ENCODE data around the gene EFCAB6. TPM values are rescaled to one million over a fixed set of nuclear protein-coding genes. Genes with fewer than 3 reads are reported as not detected.

EFCAB6 gene
- total and polyA plus RNA-seq, 4 donors: 0.14 to 2.1 (median 0.53) TPM

DNA sequence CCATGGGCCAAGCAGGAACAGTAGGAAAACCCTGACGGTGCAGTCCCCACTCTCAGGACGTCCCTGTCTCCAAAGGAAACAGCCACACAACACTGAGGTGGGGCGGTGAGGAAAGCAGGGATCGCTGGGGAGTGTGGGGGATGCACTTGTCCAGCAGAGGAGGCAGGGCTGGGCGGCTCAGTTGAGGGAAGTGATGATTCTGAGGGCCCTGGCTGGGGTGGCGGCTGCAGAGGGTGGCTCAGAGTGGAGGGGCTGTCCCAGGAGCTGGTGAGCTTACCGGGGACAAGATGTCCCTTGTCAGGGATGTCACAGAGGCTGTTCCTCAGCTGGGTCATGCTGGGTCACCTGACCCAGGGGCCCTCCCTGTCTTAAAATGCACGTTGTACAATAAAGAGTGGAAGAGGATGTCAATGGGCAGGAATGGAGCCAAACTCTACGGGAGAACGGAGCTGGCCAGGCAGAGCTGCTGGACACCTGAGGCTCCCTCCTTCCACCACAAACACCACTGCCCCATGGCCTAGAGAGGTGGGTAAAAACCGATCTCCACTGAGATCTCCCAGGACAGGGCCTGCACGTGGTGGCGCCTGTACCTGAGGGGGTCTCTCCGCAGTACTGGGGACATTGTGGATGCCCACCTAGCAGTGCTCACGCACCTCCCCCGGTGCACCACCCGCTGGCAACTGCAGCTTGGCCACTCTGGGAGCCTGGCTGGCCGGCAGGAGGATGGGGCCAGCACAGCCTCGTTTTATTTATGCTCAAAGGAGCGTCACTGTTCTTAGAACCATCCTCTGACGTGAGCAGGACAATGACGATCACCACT, 9.7 kb upstream of the EFCAB6 start:
- H3K27ac ChIP-seq (ENCODE audit: low read depth in 1 of 2, low read length in 2 of 2): no peak overlapping the region
- H3K9me3 ChIP-seq (ENCODE audit: control insufficient read depth in 4 of 4, low read length in 3 of 4): no peaks in the 10 kb centered on the region
- no peak overlapping the region for H3K9ac ChIP-seq (ENCODE audit: low read depth in 1 of 2, low read length in 2 of 2)
- no peaks in the 10 kb centered on the region for H3K36me3 ChIP-seq (ENCODE audit: control insufficient read depth in 4 of 4, insufficient read depth in 3 of 4, low read depth in 1 of 4, low read length in 3 of 4)
- H3K27me3 ChIP-seq (ENCODE audit: control insufficient read depth in 4 of 4, insufficient read depth in 4 of 4, low read length in 3 of 4): no peaks in the 10 kb centered on the region
- no peak for TF ChIP-seq GABPA (IDR thresholded peaks at IDR 0.05 in 1 of 2, conservative IDR thresholded peaks at IDR 0.05 in 1 of 2)
- no peak for TF ChIP-seq YY1 (IDR thresholded peaks at IDR 0.05)
- TF ChIP-seq SP1 (IDR thresholded peaks at IDR 0.05): no peak
- TF ChIP-seq, protein P1, sequence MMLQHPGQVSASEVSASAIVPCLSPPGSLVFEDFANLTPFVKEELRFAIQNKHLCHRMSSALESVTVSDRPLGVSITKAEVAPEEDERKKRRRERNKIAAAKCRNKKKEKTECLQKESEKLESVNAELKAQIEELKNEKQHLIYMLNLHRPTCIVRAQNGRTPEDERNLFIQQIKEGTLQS (IDR thresholded peaks at IDR 0.05): no peak
- TF ChIP-seq NR2F2 (IDR thresholded peaks at IDR 0.05): no peak
- WGBS: 83% methylated on average over 22 of the region's 22 CpGs
- no peak for DNase-seq (ENCODE audit: low spot score)
- peaks cover 6 to 32% (median 17%) of the 10 kb centered on the region in 4 donors for H3K4me1 ChIP-seq (ENCODE audit: control insufficient read depth in 4 of 4, insufficient read depth in 4 of 4, low read length in 3 of 4)
- no peak overlapping the region for H3K4me3 ChIP-seq (ENCODE audit: low read depth in 1 of 3, low read length in 3 of 3)

DNA sequence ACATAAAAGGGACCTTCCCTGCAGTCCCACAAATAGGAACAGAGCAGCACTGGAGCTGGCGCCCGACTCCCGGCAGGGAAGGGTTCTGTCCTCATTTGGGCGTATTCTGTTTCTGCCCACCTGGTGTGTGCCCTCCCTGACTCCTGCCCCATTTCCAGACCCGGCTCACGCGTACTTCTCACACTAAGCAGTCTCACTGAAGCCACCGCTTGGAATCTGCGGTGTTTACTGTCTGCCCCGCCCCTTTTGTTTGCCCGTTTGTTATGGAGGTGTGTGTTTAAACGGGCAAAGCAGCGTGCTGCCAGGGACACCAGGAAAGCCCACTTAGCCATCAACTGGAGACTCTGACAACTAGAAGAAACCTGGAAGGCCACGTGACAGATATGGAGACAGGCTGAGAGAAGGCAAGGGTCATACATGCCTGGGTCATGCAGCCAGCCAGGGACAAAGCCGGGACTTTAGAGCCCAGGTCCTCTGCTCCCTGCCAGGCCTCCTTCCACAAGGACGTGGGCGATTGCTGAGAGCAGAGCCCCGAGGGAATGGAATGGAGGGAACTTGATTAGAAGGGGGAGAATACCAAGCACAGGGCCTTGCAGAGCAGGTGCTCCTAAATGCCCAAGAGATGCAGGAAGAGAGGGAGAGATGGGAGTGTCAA, 8.7 kb upstream of the EFCAB6 start:
- no peaks in the 10 kb centered on the region for H3K9me3 ChIP-seq (ENCODE audit: control insufficient read depth in 4 of 4, low read length in 3 of 4)
- TF ChIP-seq RAD21 (IDR thresholded peaks at IDR 0.05) (peak in 1 of 2 donors; percentile 7), YY1 (IDR thresholded peaks at IDR 0.05) (peak; percentile 26), FOXA1 (IDR thresholded peaks at IDR 0.05) (no peak), RXRA (IDR thresholded peaks at IDR 0.05) (peak in 1 of 2 donors; percentile 54), HNF4A (conservative IDR thresholded peaks at IDR 0.05) (peak; percentile 59 to 73)
- TF ChIP-seq, protein P2, sequence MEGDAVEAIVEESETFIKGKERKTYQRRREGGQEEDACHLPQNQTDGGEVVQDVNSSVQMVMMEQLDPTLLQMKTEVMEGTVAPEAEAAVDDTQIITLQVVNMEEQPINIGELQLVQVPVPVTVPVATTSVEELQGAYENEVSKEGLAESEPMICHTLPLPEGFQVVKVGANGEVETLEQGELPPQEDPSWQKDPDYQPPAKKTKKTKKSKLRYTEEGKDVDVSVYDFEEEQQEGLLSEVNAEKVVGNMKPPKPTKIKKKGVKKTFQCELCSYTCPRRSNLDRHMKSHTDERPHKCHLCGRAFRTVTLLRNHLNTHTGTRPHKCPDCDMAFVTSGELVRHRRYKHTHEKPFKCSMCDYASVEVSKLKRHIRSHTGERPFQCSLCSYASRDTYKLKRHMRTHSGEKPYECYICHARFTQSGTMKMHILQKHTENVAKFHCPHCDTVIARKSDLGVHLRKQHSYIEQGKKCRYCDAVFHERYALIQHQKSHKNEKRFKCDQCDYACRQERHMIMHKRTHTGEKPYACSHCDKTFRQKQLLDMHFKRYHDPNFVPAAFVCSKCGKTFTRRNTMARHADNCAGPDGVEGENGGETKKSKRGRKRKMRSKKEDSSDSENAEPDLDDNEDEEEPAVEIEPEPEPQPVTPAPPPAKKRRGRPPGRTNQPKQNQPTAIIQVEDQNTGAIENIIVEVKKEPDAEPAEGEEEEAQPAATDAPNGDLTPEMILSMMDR (IDR thresholded peaks at IDR 0.05; ENCODE audit: low read depth, low read length, missing input control): no peak
- peaks cover 6 to 32% (median 17%) of the 10 kb centered on the region in 4 donors for H3K4me1 ChIP-seq (ENCODE audit: control insufficient read depth in 4 of 4, insufficient read depth in 4 of 4, low read length in 3 of 4)
- peak overlapping the region in 1 of 2 donors; percentile 50 for H3K9ac ChIP-seq (ENCODE audit: low read depth in 1 of 2, low read length in 2 of 2)
- WGBS: 38% methylated on average over 18 of the region's 18 CpGs
- H3K36me3 ChIP-seq (ENCODE audit: control insufficient read depth in 4 of 4, insufficient read depth in 3 of 4, low read depth in 1 of 4, low read length in 3 of 4): no peaks in the 10 kb centered on the region
- no peak for DNase-seq (ENCODE audit: low spot score)
- H3K4me3 ChIP-seq (ENCODE audit: low read depth in 1 of 3, low read length in 3 of 3): no peak overlapping the region
- peak overlapping the region; percentile 31 to 55 for H3K27ac ChIP-seq (ENCODE audit: low read depth in 1 of 2, low read length in 2 of 2)
- no peaks in the 10 kb centered on the region for H3K27me3 ChIP-seq (ENCODE audit: control insufficient read depth in 4 of 4, insufficient read depth in 4 of 4, low read length in 3 of 4)

DNA sequence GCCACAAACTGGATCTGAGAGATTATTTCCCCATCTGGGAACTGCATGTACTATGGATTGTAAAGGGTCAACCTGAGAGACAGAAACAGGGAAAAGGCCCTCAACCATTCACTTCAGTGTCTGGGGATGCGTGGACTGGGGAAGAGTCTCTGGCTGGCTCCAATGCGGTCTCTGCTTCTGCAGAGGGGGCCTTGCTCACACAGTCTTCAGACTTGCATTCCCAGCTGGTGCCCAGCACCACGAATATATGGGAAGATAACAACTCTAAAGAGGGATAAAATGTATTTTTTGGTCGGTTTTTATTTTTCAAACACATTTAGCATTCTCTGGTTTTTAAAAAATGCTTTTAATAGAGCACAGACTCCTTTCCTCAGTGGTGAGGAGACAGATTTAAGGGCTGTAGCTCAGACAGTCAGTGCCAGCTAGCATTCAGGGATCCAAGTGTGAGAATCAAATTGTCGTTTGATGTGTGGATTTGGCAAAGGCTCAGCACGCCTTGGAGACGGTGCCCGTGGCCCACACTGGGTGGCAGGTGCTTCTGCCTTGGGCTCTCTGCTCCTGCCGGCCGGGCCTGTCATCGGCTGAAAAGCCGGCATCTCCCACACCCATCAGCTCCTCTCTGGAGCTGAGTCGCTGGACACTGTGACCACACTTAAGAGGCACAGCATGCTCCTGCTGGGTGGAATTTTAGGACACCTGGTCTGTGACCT, 8.0 kb upstream of the EFCAB6 start:
- DNase-seq (ENCODE audit: low spot score): no peak
- no peaks in the 10 kb centered on the region for H3K9me3 ChIP-seq (ENCODE audit: control insufficient read depth in 4 of 4, low read length in 3 of 4)
- peak overlapping the region in 1 of 2 donors; percentile 50 for H3K9ac ChIP-seq (ENCODE audit: low read depth in 1 of 2, low read length in 2 of 2)
- no peaks in the 10 kb centered on the region for H3K36me3 ChIP-seq (ENCODE audit: control insufficient read depth in 4 of 4, insufficient read depth in 3 of 4, low read depth in 1 of 4, low read length in 3 of 4)
- peaks cover 6 to 32% (median 17%) of the 10 kb centered on the region in 4 donors for H3K4me1 ChIP-seq (ENCODE audit: control insufficient read depth in 4 of 4, insufficient read depth in 4 of 4, low read length in 3 of 4)
- H3K27ac ChIP-seq (ENCODE audit: low read depth in 1 of 2, low read length in 2 of 2): peak overlapping the region; percentile 31 to 55
- no peak for TF ChIP-seq YY1 (IDR thresholded peaks at IDR 0.05)
- TF ChIP-seq RXRA (IDR thresholded peaks at IDR 0.05): no peak
- no peak for TF ChIP-seq JUND (IDR thresholded peaks at IDR 0.05)
- TF ChIP-seq, protein P3, sequence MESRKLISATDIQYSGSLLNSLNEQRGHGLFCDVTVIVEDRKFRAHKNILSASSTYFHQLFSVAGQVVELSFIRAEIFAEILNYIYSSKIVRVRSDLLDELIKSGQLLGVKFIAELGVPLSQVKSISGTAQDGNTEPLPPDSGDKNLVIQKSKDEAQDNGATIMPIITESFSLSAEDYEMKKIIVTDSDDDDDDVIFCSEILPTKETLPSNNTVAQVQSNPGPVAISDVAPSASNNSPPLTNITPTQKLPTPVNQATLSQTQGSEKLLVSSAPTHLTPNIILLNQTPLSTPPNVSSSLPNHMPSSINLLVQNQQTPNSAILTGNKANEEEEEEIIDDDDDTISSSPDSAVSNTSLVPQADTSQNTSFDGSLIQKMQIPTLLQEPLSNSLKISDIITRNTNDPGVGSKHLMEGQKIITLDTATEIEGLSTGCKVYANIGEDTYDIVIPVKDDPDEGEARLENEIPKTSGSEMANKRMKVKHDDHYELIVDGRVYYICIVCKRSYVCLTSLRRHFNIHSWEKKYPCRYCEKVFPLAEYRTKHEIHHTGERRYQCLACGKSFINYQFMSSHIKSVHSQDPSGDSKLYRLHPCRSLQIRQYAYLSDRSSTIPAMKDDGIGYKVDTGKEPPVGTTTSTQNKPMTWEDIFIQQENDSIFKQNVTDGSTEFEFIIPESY (IDR thresholded peaks at IDR 0.05): no peak
- no peak for TF ChIP-seq SP1 (IDR thresholded peaks at IDR 0.05)
- TF ChIP-seq, protein P2 (IDR thresholded peaks at IDR 0.05; ENCODE audit: low read depth, low read length, missing input control): no peak
- no peak for TF ChIP-seq GABPA (IDR thresholded peaks at IDR 0.05 in 1 of 2, conservative IDR thresholded peaks at IDR 0.05 in 1 of 2)
- TF ChIP-seq, protein P4, sequence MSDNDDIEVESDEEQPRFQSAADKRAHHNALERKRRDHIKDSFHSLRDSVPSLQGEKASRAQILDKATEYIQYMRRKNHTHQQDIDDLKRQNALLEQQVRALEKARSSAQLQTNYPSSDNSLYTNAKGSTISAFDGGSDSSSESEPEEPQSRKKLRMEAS (IDR thresholded peaks at IDR 0.05): no peak
- no peak for TF ChIP-seq FOXA1 (IDR thresholded peaks at IDR 0.05)
- TF ChIP-seq TAF1 (conservative IDR thresholded peaks at IDR 0.05): no peak
- TF ChIP-seq NR2F2 (IDR thresholded peaks at IDR 0.05): no peak
- TF ChIP-seq FOXA2 (IDR thresholded peaks at IDR 0.05): no peak
- 90% methylated on average over 13 of the region's 13 CpGs for WGBS
- H3K4me3 ChIP-seq (ENCODE audit: low read depth in 1 of 3, low read length in 3 of 3): no peak overlapping the region
- H3K27me3 ChIP-seq (ENCODE audit: control insufficient read depth in 4 of 4, insufficient read depth in 4 of 4, low read length in 3 of 4): no peaks in the 10 kb centered on the region
